ENCODE data around the gene TAF3. TPM values are rescaled to one million over a fixed set of nuclear protein-coding genes. Genes with fewer than 3 reads are reported as not detected.

Gene TAF3
- polyA plus RNA-seq, 1 of the 3 experiments (the other 2 are of a cell fraction) = 2.4 TPM

GRCh38 chr10:7958442-7958841, 140.1 kb downstream of the TAF3 start:
- Histone ChIP-seq H3K9me3 (no peaks in the 10 kb centered on the region), H3K36me3 (replicated peaks in 1 of 2; ENCODE audit: control insufficient read depth in 1 of 2, insufficient read depth in 2 of 2, low read length in 1 of 2) (no peaks in the 10 kb centered on the region), H3K4me2 (no peak overlapping the region), H3K27ac (ENCODE audit: low read depth in 2 of 2, low read length in 1 of 2) (no peak overlapping the region), H3K9me2 (no peaks in the 10 kb centered on the region), H3K27me3 (ENCODE audit: insufficient read depth) (no peaks in the 10 kb centered on the region), H3F3A (replicated peaks; ENCODE audit: insufficient read depth) (no peaks in the 10 kb centered on the region), H3K79me2 (ENCODE audit: insufficient read depth) (peaks cover 17% of the 10 kb centered on the region), H3K9ac (no peak overlapping the region), H4K20me1 (ENCODE audit: insufficient read depth) (no peaks in the 10 kb centered on the region), H3K4me1 (ENCODE audit: control insufficient read depth in 1 of 2, insufficient read depth in 2 of 2, low read depth in 1 of 2, low read length in 1 of 2) (peaks cover 0 to 20% of the 10 kb centered on the region in 2 experiments; a peak in 3 of 4 replicates), H2AFZ (ENCODE audit: low read depth) (no peak overlapping the region), H3K4me3 (ENCODE audit: low read depth in 2 of 2, low read length in 1 of 2) (no peak overlapping the region)
- no peak for DNase-seq
- no peak for TF ChIP-seq MXI1 (IDR thresholded peaks at IDR 0.05; ENCODE audit: low read depth, low read length)
- ChIA-PET POLR2A (interaction anchor here (0.6 kb wide), 1 partner anchor 68 kb away, joined by 3 read pairs; no protein-coding TSS in a partner anchor), CTCF (no interaction called here)
- 97% methylated on average over 5 of the region's 5 CpGs for WGBS (ENCODE audit: low lambda C conversion rate)

- Histone ChIP-seq H2AFZ (ENCODE audit: low read depth) (no peak overlapping the region), H3K4me2 (no peak overlapping the region), H3K27ac (ENCODE audit: low read depth in 2 of 2, low read length in 1 of 2) (no peak overlapping the region), H3K4me1 (ENCODE audit: control insufficient read depth in 1 of 2, insufficient read depth in 2 of 2, low read depth in 1 of 2, low read length in 1 of 2) (peaks cover 0 to 20% of the 10 kb centered on the region in 2 experiments; a peak in 3 of 4 replicates), H3K79me2 (ENCODE audit: insufficient read depth) (peaks cover 17% of the 10 kb centered on the region), H3K9ac (no peak overlapping the region), H3K9me3 (no peaks in the 10 kb centered on the region), H3K36me3 (replicated peaks in 1 of 2; ENCODE audit: control insufficient read depth in 1 of 2, insufficient read depth in 2 of 2, low read length in 1 of 2) (peaks cover 0 to 9% of the 10 kb centered on the region in 2 experiments), H3F3A (replicated peaks; ENCODE audit: insufficient read depth) (no peaks in the 10 kb centered on the region), H4K20me1 (ENCODE audit: insufficient read depth) (no peaks in the 10 kb centered on the region), H3K4me3 (ENCODE audit: low read depth in 2 of 2, low read length in 1 of 2) (no peak overlapping the region), H3K27me3 (ENCODE audit: insufficient read depth) (no peaks in the 10 kb centered on the region), H3K9me2 (no peaks in the 10 kb centered on the region)
- WGBS (ENCODE audit: low lambda C conversion rate) = 73% methylated on average over 4 of the region's 4 CpGs
- no peak for TF ChIP-seq RAD21 (IDR thresholded peaks at IDR 0.05; ENCODE audit: low read length)
- DNase-seq = no peak
- POLR2A ChIA-PET = no interaction called here
- CTCF ChIA-PET = interaction anchor here (1.2 to 2.1 kb wide), 2 partner anchors 12 to 21 kb away, joined by 4 to 6 read pairs; no protein-coding TSS in a partner anchor
Measured at GRCh38 chr10:7960108-7960507, 141.8 kb downstream of the TAF3 start.

- Histone ChIP-seq H3K9me2 (no peaks in the 10 kb centered on the region), H3K36me3 (replicated peaks in 1 of 2; ENCODE audit: control insufficient read depth in 1 of 2, insufficient read depth in 2 of 2, low read length in 1 of 2) (peaks cover 0 to 9% of the 10 kb centered on the region in 2 experiments), H3K27me3 (ENCODE audit: insufficient read depth) (no peaks in the 10 kb centered on the region), H3K4me3 (ENCODE audit: low read depth in 2 of 2, low read length in 1 of 2) (no peak overlapping the region), H3F3A (replicated peaks; ENCODE audit: insufficient read depth) (no peaks in the 10 kb centered on the region), H4K20me1 (ENCODE audit: insufficient read depth) (no peaks in the 10 kb centered on the region), H2AFZ (ENCODE audit: low read depth) (no peak overlapping the region), H3K9me3 (no peaks in the 10 kb centered on the region), H3K27ac (ENCODE audit: low read depth in 2 of 2, low read length in 1 of 2) (no peak overlapping the region), H3K4me1 (ENCODE audit: control insufficient read depth in 1 of 2, insufficient read depth in 2 of 2, low read depth in 1 of 2, low read length in 1 of 2) (no peaks in the 10 kb centered on the region), H3K4me2 (no peak overlapping the region), H3K9ac (no peak overlapping the region), H3K79me2 (ENCODE audit: insufficient read depth) (peaks cover 7% of the 10 kb centered on the region)
- TF ChIP-seq TCF12 (IDR thresholded peaks at IDR 0.05) (no peak), FOXM1 (IDR thresholded peaks at IDR 0.05; ENCODE audit: low read depth) (no peak), FOXJ3 (CRISPR knock-in tag; IDR thresholded peaks at IDR 0.05) (no peak), MAX (IDR thresholded peaks at IDR 0.05; ENCODE audit: low read depth) (no peak), GABPA (IDR thresholded peaks at IDR 0.05; ENCODE audit: low read depth) (no peak), CHD2 (IDR thresholded peaks at IDR 0.05; ENCODE audit: low read length, partially characterized antibody) (no peak), POLR2AphosphoS5 (IDR thresholded peaks at IDR 0.05; ENCODE audit: low read depth, low read length) (no peak)
- 92% methylated on average over 5 of the region's 5 CpGs for WGBS (ENCODE audit: low lambda C conversion rate)
- ChIA-PET CTCF (no interaction called here), POLR2A (no interaction called here)
- no peak for DNase-seq
Measured at GRCh38 chr10:7962592-7962991, 144.3 kb downstream of the TAF3 start.
